OCI-LY3 (cell line): ENCODE data around the gene SIVA1.

Experiments used
- H2AFZ ChIP-seq: fragments of 200-600, 300-600 bp; shearing (Covaris generic); 2 replicates; pipeline ENCODE4 v1.6.0; 2014; ENCODE audit warnings: antibody characterized with exemption, low read depth, low read length
- H3K27ac ChIP-seq: fragments of 200-600, 300-600 bp; sonication (generic); 2 replicates; pipeline ENCODE4 v1.5.1; 2014; ENCODE audit warnings: mild to moderate bottlenecking, low read length, moderate library complexity, mixed read lengths
- H3K27me3 ChIP-seq: fragments of 200-600, 300-600 bp; sonication (generic); 2 replicates; pipeline ENCODE4 v1.6.1; 2014; ENCODE audit warnings: low read depth, low read length, mixed read lengths
- H3K36me3 ChIP-seq: fragments of 200-600, 300-600 bp; sonication (generic); replicated peaks from 2 replicates; pipeline ENCODE3; 2014; ENCODE audit warnings: low read depth, low read length, mixed read lengths
- H3K4me1 ChIP-seq: fragments of 300-600, 200-600 bp; sonication (generic); 2 replicates; pipeline ENCODE4 v1.6.1; 2014; ENCODE audit warnings: low read length, mixed read lengths
- H3K4me2 ChIP-seq: fragments of 200-600, 300-600 bp; sonication (generic); 2 replicates; pipeline ENCODE4 v1.6.1; 2014; ENCODE audit warnings: low read length, mixed read lengths
- H3K4me3 ChIP-seq: fragments of 300-600, 200-600 bp; sonication (generic); 2 replicates; pipeline ENCODE4 v1.5.1; 2014; ENCODE audit warnings: antibody characterized with exemption, mild to moderate bottlenecking, low read length, moderate library complexity
- H3K79me2 ChIP-seq: fragments of 300-600, 200-600 bp; shearing (Covaris generic); 2 replicates; pipeline ENCODE4 v1.6.1; 2014; ENCODE audit warnings: mild to moderate bottlenecking, low read length, mixed read lengths
- H3K9ac ChIP-seq: fragments of 300-600, 200-600 bp; shearing (Covaris generic); 2 replicates; pipeline ENCODE4 v1.6.0; 2014; ENCODE audit warnings: mild to moderate bottlenecking, low read length, moderate library complexity
- H3K9me3 ChIP-seq: fragments of 200-600, 300-600 bp; shearing (Covaris generic); 2 replicates; pipeline ENCODE4 v1.6.1; 2014; ENCODE audit warnings: low read length, mixed read lengths; ENCODE audit not compliant: insufficient read depth
- H4K20me1 ChIP-seq: fragments of 200-600, 300-600 bp; sonication (generic); 2 replicates; pipeline ENCODE4 v1.6.1; 2016; ENCODE audit warnings: low read length, mixed read lengths; ENCODE audit not compliant: insufficient read depth
- EZH2phosphoT487 ChIP-seq: fragments of 200-600 bp; shearing (Covaris generic); IDR thresholded peaks from 2 replicates; pipeline ENCODE4 v1.6.1; 2018; ENCODE audit warnings: antibody characterized with exemption, mixed run types, low read depth
- TF ChIP-seq, protein P1 (sequence below): fragments of 200-600, 300-600 bp; sonication (generic); IDR thresholded peaks from 2 replicates; pipeline ENCODE4 v1.5.1; 2014; ENCODE audit warnings: antibody characterized with exemption, low read length, low read depth

The SIVA1 gene

DNA sequence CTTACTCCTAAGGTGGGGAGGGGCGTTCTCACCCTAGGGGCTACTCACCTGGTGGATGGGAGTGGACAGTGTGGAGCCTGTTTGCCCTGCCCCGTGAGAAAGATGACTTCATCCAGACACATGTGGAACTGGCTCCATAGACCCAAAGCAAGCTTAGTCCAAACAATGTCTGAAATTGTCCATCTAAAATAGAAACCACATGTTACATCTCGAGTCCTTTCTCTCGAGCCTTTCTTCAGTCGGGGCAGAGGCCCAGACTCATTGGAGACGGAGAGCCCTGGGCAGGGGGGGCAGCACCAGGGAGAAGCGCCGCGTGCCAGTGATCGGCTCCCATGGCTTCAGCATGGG lies 4.3 kb downstream of the SIVA1 start:
- Histone ChIP-seq H3K27ac (no peak overlapping the region), H4K20me1 (no peaks in the 10 kb centered on the region; the same call in 1 of the 2 replicates), H3K4me1 (peaks cover 15% of the 10 kb centered on the region), H3K9me3 (no peaks in the 10 kb centered on the region), H3K4me3 (no peak overlapping the region), H3K27me3 (no peaks in the 10 kb centered on the region), H2AFZ (no peak overlapping the region), H3K4me2 (no peak overlapping the region), H3K36me3 (peaks cover 34% of the 10 kb centered on the region), H3K9ac (no peak overlapping the region), H3K79me2 (peaks cover 42% of the 10 kb centered on the region)
- TF ChIP-seq, protein P1, sequence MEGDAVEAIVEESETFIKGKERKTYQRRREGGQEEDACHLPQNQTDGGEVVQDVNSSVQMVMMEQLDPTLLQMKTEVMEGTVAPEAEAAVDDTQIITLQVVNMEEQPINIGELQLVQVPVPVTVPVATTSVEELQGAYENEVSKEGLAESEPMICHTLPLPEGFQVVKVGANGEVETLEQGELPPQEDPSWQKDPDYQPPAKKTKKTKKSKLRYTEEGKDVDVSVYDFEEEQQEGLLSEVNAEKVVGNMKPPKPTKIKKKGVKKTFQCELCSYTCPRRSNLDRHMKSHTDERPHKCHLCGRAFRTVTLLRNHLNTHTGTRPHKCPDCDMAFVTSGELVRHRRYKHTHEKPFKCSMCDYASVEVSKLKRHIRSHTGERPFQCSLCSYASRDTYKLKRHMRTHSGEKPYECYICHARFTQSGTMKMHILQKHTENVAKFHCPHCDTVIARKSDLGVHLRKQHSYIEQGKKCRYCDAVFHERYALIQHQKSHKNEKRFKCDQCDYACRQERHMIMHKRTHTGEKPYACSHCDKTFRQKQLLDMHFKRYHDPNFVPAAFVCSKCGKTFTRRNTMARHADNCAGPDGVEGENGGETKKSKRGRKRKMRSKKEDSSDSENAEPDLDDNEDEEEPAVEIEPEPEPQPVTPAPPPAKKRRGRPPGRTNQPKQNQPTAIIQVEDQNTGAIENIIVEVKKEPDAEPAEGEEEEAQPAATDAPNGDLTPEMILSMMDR = no peak
- TF ChIP-seq EZH2phosphoT487 = no peak

DNA sequence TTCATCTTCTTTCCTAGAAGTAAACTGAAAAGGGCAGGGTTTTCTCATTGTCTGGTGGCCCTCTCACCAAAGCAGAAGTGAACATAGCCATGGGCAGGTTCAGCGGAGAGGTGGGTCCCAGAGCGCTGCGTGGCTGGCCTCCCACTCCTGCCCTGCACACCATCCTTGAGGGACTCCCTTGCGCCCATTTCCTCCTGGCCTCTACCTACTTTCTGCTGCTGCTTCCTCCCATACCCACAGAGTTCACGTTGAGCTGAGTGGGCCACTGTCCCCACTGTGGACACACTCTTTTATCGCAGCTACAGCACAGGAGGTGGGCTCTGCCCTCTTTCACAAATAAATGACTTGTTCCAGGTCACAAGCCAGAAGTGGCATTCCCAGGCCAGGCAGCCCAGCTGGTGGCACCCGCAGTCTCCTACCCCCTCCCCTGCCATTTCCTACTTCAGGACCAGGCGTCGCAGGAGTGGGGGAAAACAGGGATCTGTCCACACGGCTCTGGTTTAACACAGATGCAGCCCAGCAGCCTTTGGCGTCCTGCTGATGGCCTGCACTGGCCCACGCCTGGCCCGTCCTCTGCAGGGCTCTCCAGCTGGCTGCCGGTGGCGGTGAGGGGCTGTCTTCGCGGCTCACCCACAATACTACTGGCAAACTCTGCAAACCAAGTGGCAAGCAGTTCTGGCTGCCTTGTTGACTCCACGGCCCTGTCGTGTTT lies 4.9 kb downstream of the SIVA1 start:
- TF ChIP-seq, protein P1 = no peak
- no peak for TF ChIP-seq EZH2phosphoT487
- no peak overlapping the region for H3K9ac ChIP-seq
- H2AFZ ChIP-seq = no peak overlapping the region
- H3K4me1 ChIP-seq = peaks cover 15% of the 10 kb centered on the region
- H3K27ac ChIP-seq = no peak overlapping the region
- H3K36me3 ChIP-seq = peaks cover 37% of the 10 kb centered on the region
- no peak overlapping the region for H3K4me2 ChIP-seq
- peaks cover 41% of the 10 kb centered on the region for H3K79me2 ChIP-seq
- H3K4me3 ChIP-seq = no peak overlapping the region
- no peaks in the 10 kb centered on the region for H3K9me3 ChIP-seq
- no peaks in the 10 kb centered on the region for H3K27me3 ChIP-seq
- H4K20me1 ChIP-seq = no peaks in the 10 kb centered on the region; the same call in 1 of the 2 replicates

DNA sequence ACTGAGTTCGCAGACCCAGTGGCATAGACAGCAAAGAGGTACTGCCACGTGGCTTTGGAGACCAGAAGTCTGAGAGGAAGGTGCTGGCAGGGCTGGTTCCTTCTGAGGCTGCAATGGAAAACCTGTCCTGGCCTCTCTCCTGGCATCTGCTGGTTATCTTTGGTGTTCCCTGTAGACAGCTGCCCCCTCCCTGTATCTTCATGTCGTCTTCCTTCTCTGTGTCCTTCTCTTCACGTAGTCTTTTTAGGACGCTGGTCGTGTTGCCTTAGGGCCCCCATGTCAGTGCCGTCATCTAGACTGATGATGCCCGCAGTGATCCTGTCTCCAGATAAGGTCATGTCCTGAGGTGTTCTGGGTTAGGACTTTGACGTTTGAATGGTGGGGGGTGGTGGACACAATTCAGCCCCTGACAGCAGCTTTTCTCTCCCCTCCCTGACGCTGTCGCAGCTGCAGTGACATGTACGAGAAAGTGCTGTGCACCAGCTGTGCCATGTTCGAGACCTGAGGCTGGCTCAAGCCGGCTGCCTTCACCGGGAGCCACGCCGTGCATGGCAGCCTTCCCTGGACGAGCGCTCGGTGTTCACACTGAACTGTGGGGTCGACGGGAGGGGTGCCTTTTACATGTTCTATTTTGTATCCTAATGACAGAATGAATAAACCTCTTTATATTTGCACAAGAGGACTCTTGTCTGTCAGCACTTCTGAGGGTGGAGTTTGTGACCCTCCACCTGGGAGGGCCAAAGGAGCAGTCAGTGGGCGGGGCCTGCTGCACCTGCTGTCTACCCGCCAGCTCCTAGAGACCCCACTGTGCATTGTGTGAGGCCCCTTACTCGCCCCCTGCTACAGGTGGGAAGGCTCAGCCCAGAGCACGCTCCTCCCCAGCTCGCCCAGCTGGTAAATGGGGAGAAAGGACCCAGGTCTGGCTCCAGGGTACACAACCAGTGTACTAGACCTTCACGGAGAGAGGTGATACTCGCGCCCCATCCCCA lies 6.3 kb downstream of the SIVA1 start:
- no peaks in the 10 kb centered on the region for H3K27me3 ChIP-seq
- H3K4me3 ChIP-seq = no peak overlapping the region
- no peak overlapping the region for H3K4me2 ChIP-seq
- H4K20me1 ChIP-seq = no peaks in the 10 kb centered on the region; the same call in 1 of the 2 replicates
- H2AFZ ChIP-seq = no peak overlapping the region
- peaks cover 28% of the 10 kb centered on the region for H3K79me2 ChIP-seq
- peaks cover 37% of the 10 kb centered on the region for H3K36me3 ChIP-seq
- peaks cover 8% of the 10 kb centered on the region for H3K4me1 ChIP-seq
- no peaks in the 10 kb centered on the region for H3K9me3 ChIP-seq
- TF ChIP-seq EZH2phosphoT487 = no peak
- TF ChIP-seq, protein P1 = no peak
- H3K9ac ChIP-seq = no peak overlapping the region
- no peak overlapping the region for H3K27ac ChIP-seq

DNA sequence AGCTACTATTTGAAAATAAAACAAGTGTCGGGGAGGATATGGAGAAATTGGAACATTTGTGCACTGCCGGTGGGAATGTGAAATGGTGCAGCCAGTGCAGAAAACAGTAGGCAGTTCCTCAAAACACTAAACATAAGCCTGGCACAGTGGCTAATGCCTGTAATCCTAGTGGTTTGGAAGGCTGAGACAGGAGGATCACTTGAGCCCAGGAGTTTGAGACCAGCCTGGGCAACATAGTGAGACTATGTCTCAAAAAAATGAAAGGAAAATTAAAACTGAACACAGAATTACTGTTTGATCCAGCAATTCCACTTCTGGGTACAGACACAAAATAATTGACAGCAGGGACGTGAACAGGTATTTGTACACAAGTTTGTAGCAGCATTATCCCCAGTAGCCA lies 12.6 kb downstream of the SIVA1 start:
- Histone ChIP-seq H2AFZ (no peak overlapping the region), H3K79me2 (no peaks in the 10 kb centered on the region)

More for the DNA sequence above, 12.6 kb downstream of the SIVA1 start:
- Histone ChIP-seq H3K4me1 (0 out of 2 replicates have a peak, but pooled peaks cover 2% of the 10 kb centered on the region), H3K4me2 (no peak overlapping the region), H3K4me3 (no peak overlapping the region), H3K27me3 (no peaks in the 10 kb centered on the region), H3K27ac (no peak overlapping the region), H3K9me3 (no peaks in the 10 kb centered on the region), H4K20me1 (no peaks in the 10 kb centered on the region), H3K9ac (no peak overlapping the region), H3K36me3 (peaks cover 22% of the 10 kb centered on the region)
- no peak for TF ChIP-seq EZH2phosphoT487
- TF ChIP-seq, protein P1 = no peak
